HG02970 (cell line): Measurements from ENCODE around the gene TYW1B.
"Not testable (repeated sequence)": the region's sequence is repeated elsewhere in the genome, so short reads cannot be mapped to it uniquely, and the experiment has no call there.

Experiments
- ATAC-seq: cut with Tn5 transposase; IDR thresholded peaks from one replicate; pipeline ENCODE4 v1.9.1; 2021; ENCODE audit warnings: mild to moderate bottlenecking, moderate library complexity, moderate number of reproducible peaks; ENCODE audit not compliant: unreplicated experiment, low FRiP score

The TYW1B gene

DNA sequence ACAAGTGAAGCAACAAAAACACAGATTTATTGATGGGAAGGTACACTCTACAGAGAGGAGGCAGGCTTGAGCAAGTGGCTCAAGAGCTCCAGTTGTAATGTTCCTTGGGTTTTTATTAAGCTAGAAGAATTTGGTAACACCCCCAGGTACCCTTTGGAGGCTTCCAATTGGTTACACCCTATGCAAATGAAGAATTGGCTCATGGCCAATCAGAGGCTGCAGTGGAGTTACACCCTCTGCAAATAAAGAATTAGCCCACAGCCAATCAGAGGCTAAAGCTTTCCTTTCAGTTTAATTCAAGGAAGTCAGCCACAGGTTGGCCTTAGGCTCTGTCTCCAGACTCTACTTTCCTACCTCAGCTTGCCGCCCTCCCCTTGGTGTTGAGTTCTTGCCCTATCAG lies 10.3 kb downstream of the TYW1B start:
- not testable (repeated sequence) for ATAC-seq

DNA sequence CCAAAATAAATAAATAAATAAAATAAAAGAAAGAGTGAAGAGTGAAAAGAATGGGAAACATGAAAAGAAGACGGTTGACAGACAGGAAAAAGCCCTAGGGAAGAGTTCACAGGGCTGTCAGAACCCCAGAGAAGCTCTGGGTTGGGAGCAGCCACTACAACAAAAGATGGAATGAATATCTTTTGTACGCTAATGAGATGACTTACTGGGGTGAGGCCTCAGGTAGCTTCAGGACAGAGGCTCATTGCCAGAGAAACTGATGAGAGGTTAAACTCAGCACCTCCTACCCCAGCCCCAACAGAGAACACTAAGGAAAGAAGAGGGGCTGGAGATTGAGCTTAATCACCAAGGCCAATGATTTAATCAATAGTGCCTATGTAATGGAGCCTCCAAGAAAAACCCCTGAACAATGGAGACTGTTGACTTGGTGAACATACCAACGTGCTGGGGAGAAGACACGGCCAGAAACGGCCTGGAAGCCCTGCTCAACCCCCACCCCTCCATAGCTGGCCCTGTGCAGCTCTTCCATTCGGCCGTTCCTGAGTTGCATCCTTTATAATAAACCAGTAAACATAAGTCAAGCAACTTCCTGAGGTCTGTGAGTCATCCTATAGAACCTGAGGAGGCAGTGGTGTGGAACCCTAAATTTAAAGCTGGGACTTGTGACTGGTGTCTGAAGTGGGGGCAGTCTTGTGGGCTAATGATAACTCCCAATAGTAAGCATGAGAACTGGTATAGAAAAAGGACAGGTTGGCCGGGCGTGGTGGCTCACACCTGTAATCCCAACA lies 11.4 kb downstream of the TYW1B start:
- not testable (repeated sequence) for ATAC-seq

GRCh38 chr7:72810437-72810836 lies 17.6 kb downstream of the TYW1B start:
- ATAC-seq = not testable (repeated sequence)

GRCh38 chr7:72808511-72808910 lies 19.5 kb downstream of the TYW1B start:
- not testable (repeated sequence) for ATAC-seq

DNA sequence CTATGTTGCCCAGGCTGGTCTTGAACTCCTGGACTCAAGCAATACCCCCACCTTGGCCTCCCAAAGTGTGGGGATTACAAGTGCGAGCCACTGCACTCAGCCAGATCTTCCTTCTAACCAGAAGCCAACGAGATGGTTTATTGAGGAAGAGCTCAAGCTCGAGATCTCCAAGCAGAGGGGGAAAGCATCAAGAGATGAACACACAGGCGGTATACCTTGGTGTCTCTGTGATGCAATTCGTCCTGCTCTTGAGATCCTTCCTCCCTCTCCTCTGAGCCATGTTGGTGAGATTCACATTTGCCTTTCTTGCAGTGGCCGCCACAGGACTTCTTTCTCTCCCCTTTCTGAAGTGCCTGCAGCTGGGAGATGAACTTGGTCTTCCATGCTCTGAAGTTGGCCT lies 21.1 kb downstream of the TYW1B start:
- ATAC-seq = not testable (repeated sequence)

GRCh38 chr7:72805526-72806494 lies 22.2 kb downstream of the TYW1B start:
- no peak for ATAC-seq

DNA sequence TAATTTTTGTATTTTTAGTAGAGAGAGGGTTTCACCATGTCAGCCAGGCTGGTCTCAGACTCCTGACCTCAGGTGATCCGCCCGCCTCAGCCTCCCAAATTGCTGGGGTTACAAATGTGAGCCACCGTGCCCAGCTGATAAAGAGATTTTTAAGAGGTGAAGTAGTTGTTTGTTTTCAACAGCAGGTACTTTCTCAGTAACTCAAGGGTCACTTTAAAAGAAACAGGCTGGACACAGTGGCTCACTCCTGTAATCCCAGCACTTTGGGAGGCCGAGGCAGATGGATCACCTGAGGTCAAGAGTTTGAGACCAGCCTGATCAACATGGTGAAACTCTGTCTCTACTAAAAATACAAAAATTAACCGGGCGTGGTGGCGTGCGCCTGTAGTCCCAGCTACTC lies 24.2 kb downstream of the TYW1B start:
- ATAC-seq = not testable (repeated sequence)

DNA sequence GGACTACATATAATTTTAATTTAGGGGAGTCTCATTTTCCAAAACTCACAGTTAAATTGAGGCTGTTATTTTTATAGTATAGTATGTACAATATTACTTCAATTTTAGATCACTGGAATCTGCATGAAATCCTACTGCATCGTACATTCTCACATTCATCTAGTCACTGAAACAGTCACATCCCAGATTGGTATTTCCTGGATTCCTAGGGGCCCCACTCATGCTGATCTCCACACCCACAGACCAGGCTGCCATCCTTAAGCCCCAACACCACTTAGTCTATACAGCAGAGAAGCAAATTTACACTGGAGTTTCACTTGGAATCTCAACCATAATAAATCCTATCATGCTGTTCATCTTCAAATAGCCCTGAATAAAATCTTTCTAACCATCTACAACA lies 26.4 kb downstream of the TYW1B start:
- not testable (repeated sequence) for ATAC-seq

DNA sequence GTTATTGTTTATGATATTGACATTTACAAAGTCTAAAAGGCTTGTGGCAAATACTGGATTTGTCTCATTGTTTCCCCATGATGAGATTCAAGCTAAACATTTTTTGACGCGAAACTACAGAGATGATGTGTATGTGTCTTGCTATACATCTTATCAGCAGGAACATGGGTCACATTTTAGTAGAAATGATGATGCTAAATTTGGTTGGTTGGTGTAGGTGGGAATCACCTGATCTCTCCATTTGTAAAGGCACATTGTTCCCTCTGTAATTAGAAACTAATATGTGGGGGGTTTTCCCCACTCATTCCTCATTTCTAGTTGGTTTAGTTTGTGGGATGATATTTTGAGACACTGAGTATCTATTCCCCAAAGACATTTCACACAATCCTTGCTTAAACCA lies 32.6 kb downstream of the TYW1B start:
- ATAC-seq = not testable (repeated sequence)

GRCh38 chr7:72793791-72794190 lies 34.2 kb downstream of the TYW1B start:
- no peak for ATAC-seq

- not testable (repeated sequence) for ATAC-seq
Observed at GRCh38 chr7:72790698-72791060, 37.3 kb downstream of the TYW1B start.

DNA sequence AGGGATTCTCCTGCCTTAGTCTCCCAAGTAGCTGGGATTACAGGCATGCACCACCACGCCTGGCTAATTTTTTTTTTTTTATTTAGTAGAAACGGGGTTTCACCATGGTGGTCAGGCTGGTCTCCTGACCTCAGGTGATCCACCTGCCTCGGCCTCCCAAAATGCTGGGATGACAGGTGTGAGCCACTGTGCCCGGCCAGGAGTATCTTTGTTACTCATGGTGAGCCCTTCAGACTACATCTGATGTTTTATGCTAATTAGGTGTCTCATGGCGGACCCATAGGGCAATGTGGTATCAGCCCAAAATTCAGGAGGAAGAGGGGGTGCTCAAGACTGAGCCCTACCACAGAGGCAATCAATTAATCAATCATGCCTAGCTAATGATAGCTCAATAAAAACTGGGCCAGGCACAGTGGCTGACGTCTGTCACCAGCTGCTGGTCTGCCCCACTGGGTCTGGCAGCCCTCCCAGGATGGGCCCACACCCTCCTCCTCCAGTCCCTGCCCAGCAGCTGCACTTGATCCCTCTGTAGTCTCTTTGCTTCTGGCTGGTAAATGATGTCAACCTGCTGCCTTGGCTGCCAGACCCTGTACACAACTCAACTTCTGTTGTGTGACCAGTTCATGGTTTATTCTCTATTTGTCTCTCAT lies 37.8 kb downstream of the TYW1B start:
- not testable (repeated sequence) for ATAC-seq

DNA sequence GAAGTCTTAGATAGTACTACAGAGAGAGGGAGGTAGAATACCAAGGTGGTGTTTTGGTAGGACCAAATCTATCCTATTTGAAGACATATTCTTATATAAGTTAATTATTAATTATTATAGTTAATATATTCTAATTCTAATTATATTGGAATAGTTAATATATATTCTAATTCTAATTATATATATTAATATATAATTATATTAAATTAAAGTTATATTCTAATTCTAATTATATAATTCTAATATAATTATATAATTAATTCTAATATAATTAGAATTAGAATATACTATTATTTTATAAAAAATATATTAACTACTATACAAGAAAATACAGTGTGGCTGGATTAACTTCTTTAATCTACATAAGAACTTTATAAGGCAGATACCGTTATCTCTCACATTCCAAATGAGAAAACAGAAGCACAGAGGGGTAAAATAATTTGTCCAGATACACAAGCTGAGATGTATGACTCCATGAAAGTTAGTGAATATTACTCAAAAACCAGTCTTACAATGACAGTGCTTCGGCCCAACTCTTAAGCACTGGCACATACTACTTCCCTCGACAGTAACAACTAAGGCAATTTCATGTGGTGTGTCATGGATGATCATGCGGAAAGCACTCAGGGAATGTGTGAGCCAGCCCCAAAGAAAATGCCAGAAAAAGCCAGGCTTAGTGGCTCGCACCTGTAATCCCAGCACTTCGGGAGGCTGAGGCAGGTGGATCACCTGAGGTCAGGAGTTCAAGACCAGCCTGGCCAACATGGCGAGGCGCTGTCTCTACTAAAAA lies 42.6 kb downstream of the TYW1B start:
- no peak for ATAC-seq

DNA sequence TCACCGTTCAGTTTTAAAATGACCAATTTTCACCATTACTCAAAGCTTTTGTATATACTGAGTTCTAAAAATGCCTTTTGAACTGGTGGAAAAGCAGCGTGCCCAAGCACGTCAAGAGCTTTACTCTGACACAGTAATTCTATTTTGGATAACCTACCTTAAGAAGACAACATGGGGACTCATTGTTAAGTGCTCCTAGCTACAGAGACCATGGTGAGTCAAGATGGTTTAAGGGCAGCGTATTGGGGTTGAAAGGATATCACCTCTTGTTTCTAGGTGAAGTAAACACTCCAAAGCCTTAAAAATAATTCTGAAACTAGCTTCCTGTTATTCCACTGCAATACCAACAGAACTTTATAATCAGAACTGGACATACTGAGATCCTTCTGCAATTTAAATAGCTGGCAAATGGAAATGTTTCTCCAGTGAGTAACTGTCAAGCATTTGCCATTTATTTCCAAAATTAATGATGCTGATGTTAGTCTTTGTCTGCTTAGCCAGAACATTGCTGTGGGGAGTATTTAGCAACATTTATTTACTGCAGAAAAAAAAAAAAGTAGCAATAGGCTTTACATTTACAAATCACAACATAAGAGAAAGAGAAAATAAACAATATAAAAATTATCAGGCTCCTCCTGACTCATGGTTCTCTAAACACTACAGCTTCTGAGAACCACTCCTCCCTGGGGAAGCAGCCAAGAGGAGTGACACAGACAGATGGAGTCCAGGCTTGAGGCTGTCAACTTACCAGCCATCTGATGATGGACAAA lies 44.2 kb downstream of the TYW1B start:
- ATAC-seq = not testable (repeated sequence)

GRCh38 chr7:72781631-72782030 lies 46.4 kb downstream of the TYW1B start:
- ATAC-seq = no peak

- no peak for ATAC-seq
Observed at GRCh38 chr7:72781161-72781560, 46.8 kb downstream of the TYW1B start.

- not testable (repeated sequence) for ATAC-seq
Observed at GRCh38 chr7:72780289-72780894, 47.6 kb downstream of the TYW1B start.

DNA sequence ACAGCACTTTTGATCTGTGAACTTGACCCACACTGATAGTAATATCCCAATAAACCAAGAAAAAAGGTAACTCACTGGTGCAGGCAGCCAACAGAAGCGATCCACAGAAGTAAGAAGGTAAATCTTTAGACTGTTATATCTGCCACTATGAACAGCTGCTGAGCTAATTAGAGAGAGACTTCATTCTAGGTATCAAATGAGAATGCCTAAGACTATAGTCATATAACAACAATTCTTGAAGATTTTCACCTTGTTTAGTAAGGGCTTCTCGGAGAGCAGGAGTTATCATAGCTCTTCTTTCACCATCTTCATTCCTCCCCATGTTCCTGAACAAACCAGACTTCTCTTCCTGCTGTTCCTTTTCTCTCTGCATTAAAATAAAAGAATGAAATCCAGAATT lies 50.8 kb downstream of the TYW1B start:
- not testable (repeated sequence) for ATAC-seq

DNA sequence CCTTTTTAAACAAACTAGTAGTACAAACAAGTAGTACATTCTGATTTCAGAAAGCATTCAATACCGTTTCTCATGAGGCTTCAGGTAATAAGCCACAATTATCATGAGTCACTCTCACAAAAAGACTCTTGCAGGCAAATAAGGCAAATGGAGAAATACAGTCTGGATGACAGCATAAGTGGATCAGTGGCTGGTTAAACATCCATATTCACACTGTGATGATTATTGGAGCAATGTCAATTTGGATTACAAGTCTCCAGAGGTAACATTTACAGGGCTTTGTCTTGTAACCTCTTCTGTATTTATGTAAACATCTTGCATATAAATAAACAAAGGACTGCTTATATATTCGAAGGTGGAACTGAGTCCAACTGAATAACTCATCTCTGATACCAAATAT lies 55.4 kb downstream of the TYW1B start:
- ATAC-seq = not testable (repeated sequence)
